Measurements from ENCODE around the gene CYP4F11.
"Not testable (repeated sequence)": the region's sequence is repeated elsewhere in the genome, so short reads cannot be mapped to it uniquely, and the experiment has no call there.

Gene CYP4F11

GRCh38 chr19:15902898-15903297, 31.4 kb downstream of the CYP4F11 start:
- not testable (repeated sequence) for DNase-seq (ENCODE audit: low spot score in 2 of 2); H3K4me3 Mint-ChIP-seq; ATAC-seq (ENCODE audit: low read depth); H3K36me3 Mint-ChIP-seq; H3K4me1 Mint-ChIP-seq; H3K27ac Mint-ChIP-seq
- peaks cover 17% of the 10 kb centered on the region for H3K27me3 Mint-ChIP-seq
- H3K9me3 Mint-ChIP-seq = peaks cover 15% of the 10 kb centered on the region

DNA sequence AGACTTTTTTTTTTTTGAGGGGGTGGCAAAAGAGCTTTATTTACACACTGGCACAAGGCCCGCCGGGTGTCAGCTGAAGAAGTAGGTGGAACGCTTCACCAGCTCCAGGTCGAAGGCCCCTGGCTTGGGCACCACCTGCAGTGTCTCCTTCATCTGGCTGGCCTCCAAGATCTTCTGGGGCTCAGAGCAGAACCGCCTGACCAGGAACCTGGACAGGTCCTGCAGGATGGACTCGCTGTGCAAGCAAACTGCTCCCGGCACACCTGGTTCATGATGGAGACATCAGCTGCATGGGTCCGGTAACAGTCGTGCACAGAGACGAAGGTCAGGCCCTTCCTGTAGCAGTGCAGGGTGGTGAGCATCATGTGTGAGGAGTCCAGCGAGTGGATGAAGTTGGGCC, 32.1 kb downstream of the CYP4F11 start:
- peaks cover under 1% of the 10 kb centered on the region for H3K36me3 Mint-ChIP-seq
- H3K9me3 Mint-ChIP-seq = peaks cover 12% of the 10 kb centered on the region
- DNase-seq (ENCODE audit: low spot score in 2 of 2) (no peak), ATAC-seq (ENCODE audit: low read depth) (no peak)
- H3K27me3 Mint-ChIP-seq = peaks cover 14% of the 10 kb centered on the region
- no peak overlapping the region for H3K27ac Mint-ChIP-seq
- no peaks in the 10 kb centered on the region for H3K4me1 Mint-ChIP-seq
- no peak overlapping the region for H3K4me3 Mint-ChIP-seq

DNA sequence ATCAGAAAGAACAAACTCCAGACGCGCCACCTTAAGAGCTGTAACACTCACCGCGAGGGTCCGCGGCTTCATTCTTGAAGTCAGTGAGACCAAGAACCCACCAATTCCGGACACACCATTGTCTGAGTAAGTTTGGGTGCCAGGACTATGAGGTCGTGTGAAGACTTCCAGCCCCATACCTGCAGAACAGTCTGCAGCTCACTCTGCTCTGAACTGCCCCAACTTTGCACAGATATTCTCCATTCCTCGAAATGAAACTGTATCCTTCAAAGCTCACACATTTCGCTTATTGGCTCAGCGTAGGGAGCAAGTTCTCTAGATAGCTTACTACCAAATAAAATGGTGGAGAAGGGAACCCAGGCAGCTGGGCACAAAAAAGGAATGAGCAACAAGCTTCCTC, 33.8 kb downstream of the CYP4F11 start:
- Mint-ChIP-seq H3K9me3 (peaks cover 16% of the 10 kb centered on the region), H3K4me3 (no peak overlapping the region), H3K36me3 (peaks cover 1% of the 10 kb centered on the region), H3K27me3 (peaks cover 21% of the 10 kb centered on the region), H3K4me1 (no peaks in the 10 kb centered on the region), H3K27ac (no peak overlapping the region)
- DNase-seq (ENCODE audit: low spot score in 2 of 2) (no peak), ATAC-seq (ENCODE audit: low read depth) (no peak)

DNA sequence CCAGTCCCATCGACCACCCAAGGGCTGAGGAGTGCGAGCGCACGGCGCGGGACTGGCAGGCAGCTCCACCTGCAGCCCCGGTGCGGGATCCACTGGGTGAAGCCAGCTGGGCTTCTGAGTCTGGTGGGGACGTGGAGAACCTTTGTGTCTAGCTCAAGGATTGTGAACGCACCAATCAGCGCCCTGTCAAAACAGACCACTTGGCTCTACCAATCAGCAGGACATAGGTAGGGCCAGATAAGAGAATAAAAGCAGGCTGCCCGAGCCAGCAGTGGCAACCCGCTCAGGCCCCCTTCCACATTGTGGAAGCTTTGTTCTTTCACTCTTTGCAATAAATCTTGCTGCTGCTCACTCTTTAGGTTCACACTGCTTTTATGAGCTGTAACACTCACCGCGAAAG, 34.3 kb downstream of the CYP4F11 start:
- not testable (repeated sequence) for H3K36me3 Mint-ChIP-seq; DNase-seq (ENCODE audit: low spot score in 2 of 2); H3K4me1 Mint-ChIP-seq; ATAC-seq (ENCODE audit: low read depth); H3K27ac Mint-ChIP-seq; H3K4me3 Mint-ChIP-seq
- peaks cover 23% of the 10 kb centered on the region for H3K27me3 Mint-ChIP-seq
- H3K9me3 Mint-ChIP-seq = peaks cover 15% of the 10 kb centered on the region

DNA sequence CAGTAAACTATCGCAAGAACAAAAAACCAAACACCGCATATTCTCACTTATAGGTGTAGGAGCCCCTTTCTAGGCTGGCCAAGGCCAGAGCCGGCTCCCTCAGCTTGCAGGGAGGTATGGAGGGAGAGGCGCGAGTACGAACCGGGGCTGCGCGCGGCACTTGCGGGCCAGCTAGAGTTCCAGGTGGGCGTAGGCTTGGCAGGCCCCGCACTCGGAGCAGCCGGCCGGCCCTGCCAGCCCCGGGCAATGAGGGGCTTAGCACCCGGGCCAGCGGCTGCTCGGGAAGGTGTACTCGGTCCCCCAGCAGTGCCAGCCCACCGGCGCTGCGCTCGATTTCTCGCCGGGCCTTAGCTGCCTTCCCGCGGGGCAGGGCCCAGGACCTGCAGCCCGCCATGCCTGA, 34.8 kb downstream of the CYP4F11 start:
- ATAC-seq (ENCODE audit: low read depth); H3K36me3 Mint-ChIP-seq; H3K4me1 Mint-ChIP-seq; H3K27ac Mint-ChIP-seq; H3K4me3 Mint-ChIP-seq; DNase-seq (ENCODE audit: low spot score in 2 of 2): not testable (repeated sequence)
- H3K9me3 Mint-ChIP-seq = peaks cover 14% of the 10 kb centered on the region
- H3K27me3 Mint-ChIP-seq = peaks cover 23% of the 10 kb centered on the region

- H3K4me3 Mint-ChIP-seq = no peak within 1 kb of the TSS
- H3K4me1 Mint-ChIP-seq = no peaks in the 10 kb centered on the region
- no peak for DNase-seq (ENCODE audit: low spot score in 2 of 2)
- no peak within 1 kb of the TSS for H3K27ac Mint-ChIP-seq
- no peak for ATAC-seq (ENCODE audit: low read depth)
- peaks cover 4% of the 10 kb centered on the region for H3K9me3 Mint-ChIP-seq
- H3K36me3 Mint-ChIP-seq = peaks cover 1% of the 10 kb centered on the region
- peaks cover 20% of the 10 kb centered on the region for H3K27me3 Mint-ChIP-seq
Observed at GRCh38 chr19:15897738-15898276, 36.5 kb downstream of the CYP4F11 start, which contains the start of gene CYP4F2. Gene CYP4F2, minus strand, starts transcription at chr19:15898074. Its CDS starts 463 bp downstream, at chr19:15897611.

DNA sequence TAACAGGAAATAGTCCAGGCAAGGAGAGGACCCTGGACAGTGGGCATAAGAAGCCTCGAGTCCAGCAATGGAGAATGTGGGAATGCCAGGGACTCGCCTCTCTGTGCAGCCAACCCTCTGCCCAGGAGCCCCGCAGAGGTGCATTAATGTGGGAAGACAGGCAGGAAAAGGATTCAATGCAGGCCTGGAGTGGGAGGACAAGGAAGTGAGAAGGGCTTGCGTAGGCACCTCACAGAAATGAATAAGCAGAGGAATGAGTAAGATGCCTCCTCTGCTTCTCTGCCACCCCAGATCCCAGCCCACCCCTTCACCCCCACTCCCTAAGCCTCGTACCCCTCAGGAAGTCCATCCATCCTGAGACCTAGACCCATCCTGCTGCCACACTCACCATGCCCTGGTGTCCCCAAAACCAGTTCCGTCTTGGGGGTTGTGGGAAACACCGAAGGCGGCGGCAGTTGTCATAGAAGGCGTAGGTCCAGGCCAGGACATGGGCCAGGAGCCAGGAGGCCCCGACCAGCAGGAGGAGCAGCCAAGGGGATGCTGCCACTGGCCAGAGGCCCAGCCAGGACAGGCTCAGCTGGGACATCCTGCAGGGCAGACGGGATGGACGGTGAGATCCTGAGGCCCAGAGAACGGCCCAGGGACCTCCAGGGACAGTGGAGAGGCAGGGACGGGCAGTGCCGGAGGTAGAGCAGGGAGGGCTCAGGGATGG, 37.1 kb downstream of the CYP4F11 start:
- no peak overlapping the region for H3K4me3 Mint-ChIP-seq
- peaks cover 20% of the 10 kb centered on the region for H3K27me3 Mint-ChIP-seq
- DNase-seq (ENCODE audit: low spot score in 2 of 2) (no peak), ATAC-seq (ENCODE audit: low read depth) (no peak)
- H3K27ac Mint-ChIP-seq = no peak overlapping the region
- H3K4me1 Mint-ChIP-seq = no peaks in the 10 kb centered on the region
- H3K36me3 Mint-ChIP-seq = peaks cover 1% of the 10 kb centered on the region
- peaks cover 4% of the 10 kb centered on the region for H3K9me3 Mint-ChIP-seq

- H3K27me3 Mint-ChIP-seq = peaks cover 14% of the 10 kb centered on the region
- no peaks in the 10 kb centered on the region for H3K4me1 Mint-ChIP-seq
- no peak overlapping the region for H3K4me3 Mint-ChIP-seq
- H3K27ac Mint-ChIP-seq = no peak overlapping the region
- ATAC-seq (ENCODE audit: low read depth) = no peak
- peaks cover 4% of the 10 kb centered on the region for H3K9me3 Mint-ChIP-seq
- H3K36me3 Mint-ChIP-seq = peaks cover 1% of the 10 kb centered on the region
- no peak for DNase-seq (ENCODE audit: low spot score in 2 of 2)
Observed at GRCh38 chr19:15895876-15896430, 38.4 kb downstream of the CYP4F11 start.

- no peak for ATAC-seq (ENCODE audit: low read depth)
Observed at GRCh38 chr19:15894359-15894758, 40.0 kb downstream of the CYP4F11 start.

GRCh38 chr19:15893477-15893876, 40.9 kb downstream of the CYP4F11 start:
- peaks cover 4% of the 10 kb centered on the region for H3K9me3 Mint-ChIP-seq
- ATAC-seq (ENCODE audit: low read depth) (no peak), DNase-seq (ENCODE audit: low spot score in 2 of 2) (no peak)
- no peaks in the 10 kb centered on the region for H3K4me1 Mint-ChIP-seq
- peaks cover 12% of the 10 kb centered on the region for H3K27me3 Mint-ChIP-seq
- no peak overlapping the region for H3K27ac Mint-ChIP-seq
- peaks cover 1% of the 10 kb centered on the region for H3K36me3 Mint-ChIP-seq
- no peak overlapping the region for H3K4me3 Mint-ChIP-seq

More at GRCh38 chr19:15894359-15894758, 40.0 kb downstream of the CYP4F11 start:
- no peak overlapping the region for H3K4me3 Mint-ChIP-seq
- no peaks in the 10 kb centered on the region for H3K4me1 Mint-ChIP-seq
- peaks cover 1% of the 10 kb centered on the region for H3K36me3 Mint-ChIP-seq
- H3K27me3 Mint-ChIP-seq = peaks cover 12% of the 10 kb centered on the region
- DNase-seq (ENCODE audit: low spot score in 2 of 2) = no peak
- H3K27ac Mint-ChIP-seq = no peak overlapping the region
- peaks cover 4% of the 10 kb centered on the region for H3K9me3 Mint-ChIP-seq

GRCh38 chr19:15892012-15892411, 42.3 kb downstream of the CYP4F11 start:
- H3K4me3 Mint-ChIP-seq = no peak overlapping the region
- no peak overlapping the region for H3K27ac Mint-ChIP-seq
- ATAC-seq (ENCODE audit: low read depth) = no peak
- DNase-seq (ENCODE audit: low spot score in 2 of 2) = no peak
- peaks cover 4% of the 10 kb centered on the region for H3K9me3 Mint-ChIP-seq
- peaks cover 1% of the 10 kb centered on the region for H3K36me3 Mint-ChIP-seq
- H3K27me3 Mint-ChIP-seq = peaks cover 12% of the 10 kb centered on the region
- no peaks in the 10 kb centered on the region for H3K4me1 Mint-ChIP-seq

- Mint-ChIP-seq H3K4me3 (no peak overlapping the region), H3K36me3 (peaks cover 1% of the 10 kb centered on the region), H3K4me1 (no peaks in the 10 kb centered on the region), H3K27me3 (peaks cover 7% of the 10 kb centered on the region), H3K27ac (no peak overlapping the region), H3K9me3 (peaks cover 4% of the 10 kb centered on the region)
- DNase-seq (ENCODE audit: low spot score in 2 of 2) (no peak), ATAC-seq (ENCODE audit: low read depth) (no peak)
Observed at GRCh38 chr19:15891434-15891833, 42.9 kb downstream of the CYP4F11 start.

DNA sequence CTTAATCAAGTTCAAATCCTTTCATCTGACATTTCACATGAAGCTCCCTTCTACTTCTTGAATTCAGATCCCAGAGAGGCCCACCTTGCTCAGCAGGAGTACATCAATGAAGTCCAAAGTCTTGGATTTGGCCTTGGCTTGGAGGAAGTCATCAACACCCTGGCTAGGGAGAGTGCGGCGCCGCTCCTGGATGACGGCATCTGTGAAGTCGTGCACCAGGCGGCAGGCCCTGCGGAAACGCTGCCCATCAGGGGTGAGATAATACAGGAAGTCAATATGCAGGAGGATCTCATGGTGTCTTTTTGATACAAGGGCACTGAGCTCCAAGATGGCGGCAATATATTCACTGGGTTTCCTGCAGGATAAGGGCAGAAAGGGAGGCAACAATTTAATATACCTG, 45.0 kb downstream of the CYP4F11 start:
- not testable (repeated sequence) for ATAC-seq (ENCODE audit: low read depth); H3K27me3 Mint-ChIP-seq; H3K9me3 Mint-ChIP-seq; H3K27ac Mint-ChIP-seq; H3K4me1 Mint-ChIP-seq; H3K36me3 Mint-ChIP-seq; H3K4me3 Mint-ChIP-seq; DNase-seq (ENCODE audit: low spot score in 2 of 2)

GRCh38 chr19:15885919-15886318, 48.4 kb downstream of the CYP4F11 start:
- ATAC-seq (ENCODE audit: low read depth) (no peak), DNase-seq (ENCODE audit: low spot score in 2 of 2) (no peak)
- H3K4me3 Mint-ChIP-seq = no peak overlapping the region
- no peaks in the 10 kb centered on the region for H3K4me1 Mint-ChIP-seq
- peaks cover under 1% of the 10 kb centered on the region for H3K9me3 Mint-ChIP-seq
- no peak overlapping the region for H3K27ac Mint-ChIP-seq
- peaks cover 10% of the 10 kb centered on the region for H3K27me3 Mint-ChIP-seq
- no peaks in the 10 kb centered on the region for H3K36me3 Mint-ChIP-seq
